ENCODE data around the gene GMPR2. TPM values are rescaled to one million over a fixed set of nuclear protein-coding genes. Genes with fewer than 3 reads are reported as not detected.

Gene GMPR2
- total RNA-seq = 73.2 TPM
- long read RNA-seq, transcript GMPR2-223 (10 exons, 1,893 nt) = minor isoform, 19 of 87 reads
- long read RNA-seq, transcript GMPR2-203 (10 exons, 1,652 nt) = major isoform, 21 of 87 reads
- long read RNA-seq, transcript GMPR2-204 (9 exons, 1,864 nt) = minor isoform, 8 of 87 reads
- long read RNA-seq, transcript GMPR2-202 (10 exons, 1,972 nt) = minor isoform, 9 of 87 reads
- long read RNA-seq, partial matches to known transcripts = 10 of 87 reads
- long read RNA-seq, other reads (novel, unspliced or antisense) = 18 of 87 reads

- H3K27ac ChIP-seq = peak within 1 kb of the TSS; percentile 91
- no peaks in the 10 kb centered on the region for H3K27me3 ChIP-seq
- no peaks in the 10 kb centered on the region for H3K9me3 ChIP-seq
- peak within 1 kb of the TSS; percentile 80 for H3K4me3 ChIP-seq
- peaks cover 34% of the 10 kb centered on the region for H3K36me3 ChIP-seq
- H3K4me1 ChIP-seq = peaks cover 25% of the 10 kb centered on the region
- intact Hi-C loops (cut with DNase I) = no loop called here
- no peak for TF ChIP-seq CTCF (IDR thresholded peaks at IDR 0.05)
- no peak for DNase-seq
- peak; percentile 82 for ATAC-seq
Observed at GRCh38 chr14:24232645-24233537, at the start of gene GMPR2. Gene GMPR2, plus strand, starts transcription at chr14:24232929. Its CDS starts 325 bp downstream, at chr14:24233254.

DNA sequence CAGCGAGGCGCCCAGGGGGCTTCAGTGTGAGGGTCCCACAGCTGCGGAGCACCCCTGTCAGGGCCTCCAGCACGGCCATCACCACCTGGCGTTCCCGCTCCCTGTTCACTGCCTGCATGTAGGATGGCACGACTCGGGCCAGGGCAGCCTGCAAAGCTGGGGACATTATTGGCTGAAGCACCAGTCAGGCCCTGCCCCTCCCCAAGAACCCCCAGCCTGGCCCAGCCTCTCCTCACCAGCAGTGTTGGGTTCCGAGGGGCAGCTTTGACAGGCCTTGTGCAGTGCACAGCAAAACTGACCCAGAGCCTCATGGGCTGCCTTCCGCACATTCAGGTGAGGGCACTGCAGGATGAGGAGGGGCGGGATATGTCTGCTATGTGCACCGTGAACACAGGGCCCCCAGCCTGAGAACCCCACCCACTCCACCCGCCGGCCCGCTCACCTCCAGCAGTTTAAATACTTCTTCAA lies 49.7 kb upstream of the GMPR2 start:
- Histone ChIP-seq H3K4me1 (peaks cover 7% of the 10 kb centered on the region), H3K36me3 (peaks cover 86% of the 10 kb centered on the region)
- TF ChIP-seq CTCF (IDR thresholded peaks at IDR 0.05) = no peak

GRCh38 chr14:24184104-24184970 lies 48.4 kb upstream of the GMPR2 start:
- ATAC-seq (no peak), DNase-seq (no peak)
- intact Hi-C loops (cut with DNase I) = no loop called here
- H3K4me3 ChIP-seq = no peak overlapping the region
- peaks cover 15% of the 10 kb centered on the region for H3K4me1 ChIP-seq
- H3K9me3 ChIP-seq = no peaks in the 10 kb centered on the region
- H3K27me3 ChIP-seq = no peaks in the 10 kb centered on the region
- no peak for TF ChIP-seq CTCF (IDR thresholded peaks at IDR 0.05)
- no peak overlapping the region for H3K27ac ChIP-seq
- peaks cover 73% of the 10 kb centered on the region for H3K36me3 ChIP-seq

More for the DNA sequence above, 49.7 kb upstream of the GMPR2 start:
- no peaks in the 10 kb centered on the region for H3K9me3 ChIP-seq
- H3K27ac ChIP-seq = no peak overlapping the region
- DNase-seq (no peak), ATAC-seq (no peak)
- intact Hi-C loops (cut with DNase I) = no loop called here
- H3K27me3 ChIP-seq = no peaks in the 10 kb centered on the region
- H3K4me3 ChIP-seq = no peak overlapping the region

GRCh38 chr14:24185026-24185425 lies 47.7 kb upstream of the GMPR2 start:
- ATAC-seq = no peak
- peaks cover 66% of the 10 kb centered on the region for H3K36me3 ChIP-seq
- no peak overlapping the region for H3K27ac ChIP-seq

More at GRCh38 chr14:24185026-24185425, 47.7 kb upstream of the GMPR2 start:
- no peak for TF ChIP-seq CTCF (IDR thresholded peaks at IDR 0.05)
- Histone ChIP-seq H3K4me1 (peaks cover 17% of the 10 kb centered on the region), H3K9me3 (no peaks in the 10 kb centered on the region), H3K4me3 (no peak overlapping the region), H3K27me3 (no peaks in the 10 kb centered on the region)
- intact Hi-C loops (cut with DNase I) = no loop called here
- no peak for DNase-seq

Data from upper lobe of right lung (tissue), 1 donor.